HG02970 (cell line): Measurements from ENCODE around the gene MGMT.

ENCODE experiments used
- ATAC-seq: cut with Tn5 transposase; IDR thresholded peaks from one replicate; pipeline ENCODE4 v1.9.1; 2021; ENCODE audit warnings: mild to moderate bottlenecking, moderate library complexity, moderate number of reproducible peaks; ENCODE audit not compliant: unreplicated experiment, low FRiP score

Gene MGMT

GRCh38 chr10:129613377-129613980, 146.4 kb downstream of the MGMT start:
- no peak for ATAC-seq

GRCh38 chr10:129614341-129614740, 147.3 kb downstream of the MGMT start:
- ATAC-seq = no peak

DNA sequence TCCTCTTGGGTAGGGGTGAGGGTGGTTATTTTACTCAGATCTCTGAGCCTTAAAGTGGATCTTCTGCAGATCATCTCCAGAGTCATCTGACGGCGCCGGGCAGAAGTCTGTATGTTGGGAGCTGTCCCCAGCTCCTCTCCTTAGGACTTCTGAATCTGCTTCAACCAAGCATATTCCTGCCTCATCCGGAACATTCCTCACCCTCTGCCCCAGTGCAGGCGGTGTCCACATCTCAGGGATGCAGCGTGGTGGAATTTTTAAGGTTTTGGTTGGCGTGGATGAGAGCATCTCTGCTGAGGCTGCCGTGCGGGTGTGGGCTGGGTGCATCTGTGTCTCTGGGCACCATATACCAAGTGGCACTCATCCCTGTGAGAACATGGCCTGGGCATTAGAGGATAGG, 148.3 kb downstream of the MGMT start:
- ATAC-seq = no peak

- no peak for ATAC-seq
Measured at GRCh38 chr10:129615921-129616525, 149.0 kb downstream of the MGMT start.

DNA sequence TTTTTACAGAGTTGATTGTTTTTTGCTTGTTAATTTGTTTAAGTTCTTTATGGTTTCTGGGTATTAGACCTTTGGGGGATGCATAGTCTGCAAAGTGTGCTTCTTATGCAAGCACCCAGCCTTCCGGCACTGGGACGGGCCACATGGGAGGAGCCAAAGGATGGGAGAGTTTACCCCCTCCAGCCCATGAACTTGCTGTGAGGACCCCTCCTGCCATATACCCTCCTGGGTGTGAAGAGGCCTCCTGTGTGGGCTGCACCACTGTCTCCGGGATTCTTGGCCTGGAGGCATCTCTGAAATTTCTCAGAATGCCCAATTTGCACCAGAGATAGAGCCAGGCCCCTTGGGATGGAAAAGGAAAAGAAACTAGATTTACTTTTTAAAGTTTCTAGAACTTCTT, 150.7 kb downstream of the MGMT start:
- ATAC-seq = no peak

GRCh38 chr10:129621062-129621461, 154.0 kb downstream of the MGMT start:
- no peak for ATAC-seq

GRCh38 chr10:129621693-129622092, 154.7 kb downstream of the MGMT start:
- ATAC-seq = no peak

GRCh38 chr10:129622291-129622690, 155.2 kb downstream of the MGMT start:
- ATAC-seq = no peak

GRCh38 chr10:129622736-129623135, 155.7 kb downstream of the MGMT start:
- ATAC-seq = no peak

- ATAC-seq = no peak
Measured at GRCh38 chr10:129624526-129624925, 157.5 kb downstream of the MGMT start.

DNA sequence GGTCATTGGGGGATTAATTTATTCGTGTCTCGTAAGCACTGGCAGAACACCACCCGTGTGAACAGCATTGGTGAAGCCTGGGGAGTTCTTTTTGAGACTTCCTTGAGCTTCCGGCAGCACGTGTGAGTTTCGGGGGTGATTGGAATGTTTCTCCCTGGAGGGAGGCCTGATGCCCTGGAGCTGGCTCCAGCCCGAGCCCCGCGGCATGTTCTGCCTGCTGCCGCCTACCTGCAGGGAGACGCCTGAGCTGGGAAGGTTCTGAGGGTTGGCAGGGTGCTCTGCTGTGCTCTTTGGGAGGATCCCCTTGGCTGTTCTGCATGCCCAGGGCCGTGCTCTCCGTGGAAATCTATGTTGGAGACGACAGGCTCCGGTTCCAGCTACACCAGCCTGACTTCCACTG, 159.3 kb downstream of the MGMT start:
- no peak for ATAC-seq

GRCh38 chr10:129626796-129627435, 159.9 kb downstream of the MGMT start:
- ATAC-seq = no peak

DNA sequence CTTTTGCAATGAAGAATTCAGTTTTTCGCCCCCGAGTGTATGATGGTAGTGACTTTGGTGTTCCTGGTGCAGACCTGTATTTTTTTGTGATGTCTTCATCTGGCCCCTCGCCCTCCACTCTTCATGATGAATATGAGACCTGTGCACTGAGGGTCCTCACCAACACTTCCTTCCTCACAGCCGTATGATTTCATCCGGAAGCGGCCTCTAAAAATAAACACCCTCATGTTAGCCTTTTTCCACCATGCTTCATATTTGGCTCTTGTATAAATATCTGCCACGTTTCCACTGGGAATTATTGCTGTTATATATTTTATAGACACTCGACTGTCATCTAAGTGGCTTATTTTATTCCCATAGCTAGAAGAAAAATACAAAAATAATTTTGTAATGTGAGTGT, 160.4 kb downstream of the MGMT start:
- ATAC-seq = no peak

DNA sequence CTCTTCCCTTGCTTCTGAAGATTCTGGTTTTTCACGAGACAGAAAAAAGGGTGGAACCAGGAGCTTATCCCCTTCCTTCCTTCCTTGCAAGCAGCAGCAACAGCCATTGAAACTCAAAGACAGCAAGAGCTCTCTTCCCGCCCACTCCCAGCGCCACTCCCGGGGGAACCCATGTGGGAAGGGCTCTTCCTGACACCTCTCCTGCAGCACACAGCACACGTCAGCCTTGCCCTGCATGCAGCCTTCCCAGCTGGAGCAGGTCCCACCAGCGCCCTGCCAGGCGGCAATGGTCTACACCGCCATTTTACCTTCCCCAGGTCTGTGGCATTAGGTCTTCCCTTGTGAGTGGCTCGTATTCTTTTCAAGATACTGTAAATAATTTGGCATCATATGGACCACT, 161.8 kb downstream of the MGMT start:
- ATAC-seq = no peak

DNA sequence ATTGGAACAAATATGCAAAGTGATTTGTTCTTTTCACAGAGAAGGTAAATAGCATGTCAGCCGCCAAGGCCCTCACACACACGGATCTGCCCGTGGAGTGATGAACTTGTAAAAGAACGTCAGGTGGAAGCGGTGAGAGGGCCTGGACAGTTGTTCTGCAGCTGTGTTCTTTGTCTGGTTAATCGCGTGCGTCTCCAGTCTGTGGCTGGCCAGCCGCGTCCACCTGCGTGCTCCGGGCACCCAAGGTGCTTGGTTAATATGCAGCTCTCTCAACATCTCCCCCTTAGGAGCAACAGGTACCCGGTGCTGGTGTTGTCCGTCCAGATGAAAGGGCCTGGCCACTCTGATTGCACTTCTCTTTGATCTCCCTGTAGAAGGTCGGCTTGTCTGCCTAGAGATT, 162.9 kb downstream of the MGMT start:
- ATAC-seq = no peak

DNA sequence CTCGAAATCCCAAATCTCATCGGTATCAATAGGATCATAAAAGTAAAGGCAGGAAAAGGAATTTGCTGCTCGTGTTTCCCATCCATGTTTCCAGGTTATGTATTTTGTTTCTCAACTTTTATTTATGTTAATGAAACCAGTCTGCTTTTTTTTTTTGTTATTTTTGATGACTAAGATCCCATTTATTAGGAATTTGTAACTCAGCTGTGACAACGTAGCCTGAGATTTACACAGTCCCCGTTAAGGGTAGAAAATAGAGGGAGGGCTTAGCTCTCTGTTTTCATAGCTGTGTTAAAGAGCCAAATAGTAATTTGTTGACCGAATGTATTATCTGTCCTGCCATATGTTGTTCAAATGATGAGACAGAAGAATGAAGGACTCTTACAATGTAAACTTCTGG, 164.0 kb downstream of the MGMT start:
- no peak for ATAC-seq

- no peak for ATAC-seq
Measured at GRCh38 chr10:129631870-129632623, 165.0 kb downstream of the MGMT start.

DNA sequence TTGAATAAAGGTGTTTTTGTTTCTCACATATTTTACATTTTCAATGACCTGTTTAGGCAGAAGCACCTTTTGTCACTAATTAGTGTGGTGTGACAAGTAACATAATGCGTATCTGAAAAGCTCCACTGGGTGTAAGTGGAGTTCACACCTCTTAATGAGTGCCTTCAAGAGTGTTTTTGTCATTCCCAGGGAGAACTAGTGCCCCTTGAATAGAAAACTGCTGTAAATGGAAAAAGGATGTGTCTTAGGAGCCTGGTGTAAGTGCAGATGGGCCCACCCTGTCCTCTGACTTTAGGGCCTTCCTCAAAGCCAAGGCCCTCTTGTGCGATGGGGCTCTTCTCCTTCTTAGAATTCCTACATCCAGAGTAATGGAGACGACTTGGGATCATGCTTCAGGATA, 170.0 kb downstream of the MGMT start:
- no peak for ATAC-seq

GRCh38 chr10:129637846-129638245, 170.8 kb downstream of the MGMT start:
- no peak for ATAC-seq

DNA sequence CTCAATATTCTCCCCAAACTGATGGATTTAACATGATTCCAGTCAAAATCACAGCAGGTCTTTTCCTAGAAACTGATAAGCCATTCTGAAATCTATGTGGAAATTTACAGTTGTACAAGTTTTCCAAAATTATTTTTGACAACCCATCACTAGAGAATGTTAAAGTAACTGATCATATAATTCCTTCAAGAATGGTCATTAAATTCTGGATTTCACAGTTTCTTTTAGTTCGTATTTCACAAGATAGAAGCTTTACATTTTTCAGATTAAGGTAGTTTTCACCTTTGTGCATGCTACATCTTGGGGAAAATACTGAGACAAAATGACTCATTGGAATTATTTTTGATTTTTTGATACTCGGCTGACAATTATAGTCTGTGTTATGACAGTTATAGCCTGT, 174.3 kb downstream of the MGMT start:
- ATAC-seq = no peak

DNA sequence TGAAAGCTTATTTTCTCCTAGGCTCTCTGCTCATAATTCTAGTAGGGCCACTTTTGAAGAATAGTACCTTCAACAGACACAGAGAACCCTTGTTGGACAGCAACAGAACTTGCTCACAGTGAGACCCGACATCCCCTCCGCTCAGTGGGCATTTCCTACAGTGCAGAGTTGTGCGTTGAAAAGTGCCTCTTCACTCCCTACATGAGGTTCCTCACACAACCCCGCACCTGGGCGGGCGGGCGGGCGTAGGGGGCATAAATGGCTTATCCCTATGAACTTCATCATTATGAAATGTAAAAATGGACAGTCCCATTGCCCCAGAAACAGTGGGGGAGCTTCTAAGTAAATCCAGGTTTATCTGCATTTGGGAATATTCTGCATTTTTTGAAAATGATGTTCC, 174.9 kb downstream of the MGMT start:
- no peak for ATAC-seq
